GM12873 (cell line): ENCODE data around the gene PTGIS.

Source experiments
- CTCF ChIP-seq: IDR thresholded peaks from 2 replicates; pipeline ENCODE4 v1.5.1; 2012; ENCODE audit warnings: low read depth, mild to moderate bottlenecking, moderate library complexity, low read length, control low read depth; ENCODE audit not compliant: insufficient read depth; ENCODE audit errors: missing control alignments

PTGIS gene

GRCh38 chr20:49595811-49596561 lies 28.0 kb upstream of the PTGIS start:
- TF ChIP-seq CTCF: no peak

- TF ChIP-seq CTCF: no peak
Measured at GRCh38 chr20:49595346-49595745, 27.4 kb upstream of the PTGIS start.

GRCh38 chr20:49594931-49595315 lies 27.0 kb upstream of the PTGIS start:
- TF ChIP-seq CTCF: no peak

- no peak for TF ChIP-seq CTCF
Measured at GRCh38 chr20:49594143-49594930, 26.4 kb upstream of the PTGIS start.

GRCh38 chr20:49593466-49594142 lies 25.7 kb upstream of the PTGIS start:
- TF ChIP-seq CTCF: no peak

- TF ChIP-seq CTCF: no peak
Measured at GRCh38 chr20:49592120-49592519, 24.2 kb upstream of the PTGIS start.
